ENCODE data around the gene DCT. TPM values are rescaled to one million over a fixed set of nuclear protein-coding genes. Genes with fewer than 3 reads are reported as not detected.

Gene DCT
- total RNA-seq, 1 experiment from 2014 or later, result not detected

DNA sequence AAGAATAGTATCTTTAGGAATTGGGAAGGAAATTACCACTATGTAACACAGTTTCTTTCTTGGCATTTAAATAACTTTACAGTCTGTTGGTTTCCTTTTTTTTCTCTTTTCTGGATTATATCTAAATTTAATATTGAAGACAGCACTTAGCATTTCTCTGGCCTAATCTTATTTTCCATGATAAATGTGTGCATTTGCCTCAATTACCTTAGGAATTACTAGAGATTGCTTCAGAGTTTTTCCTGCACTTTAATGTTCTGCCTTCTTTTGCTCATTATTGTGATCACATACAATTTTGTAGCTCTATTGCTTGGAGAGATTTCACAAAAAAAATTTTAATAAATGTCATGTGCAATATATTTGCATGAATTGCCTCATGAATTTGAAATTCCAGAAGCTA lies 25.1 kb downstream of the DCT start:
- no peak for DNase-seq (ENCODE audit: low read depth)

DNA sequence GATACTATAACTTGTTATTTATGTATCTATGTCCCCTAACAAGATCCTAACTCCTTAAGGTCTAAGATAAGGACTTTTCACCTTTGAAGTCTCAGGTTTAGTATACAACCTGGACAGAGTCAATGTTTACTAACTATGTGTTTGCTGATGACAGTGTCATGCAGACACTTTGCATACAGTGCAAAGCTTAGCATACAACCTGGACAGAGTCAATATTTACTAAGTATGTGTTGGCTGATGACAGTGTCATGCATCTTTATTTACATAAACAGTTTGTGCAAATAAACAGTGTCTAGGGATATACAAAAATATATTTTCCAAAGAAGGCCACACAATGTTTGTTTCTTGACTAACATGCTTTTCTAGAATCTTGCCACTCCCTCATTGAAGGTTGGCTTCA lies 34.7 kb downstream of the DCT start:
- no peak for DNase-seq (ENCODE audit: low read depth)

DNA sequence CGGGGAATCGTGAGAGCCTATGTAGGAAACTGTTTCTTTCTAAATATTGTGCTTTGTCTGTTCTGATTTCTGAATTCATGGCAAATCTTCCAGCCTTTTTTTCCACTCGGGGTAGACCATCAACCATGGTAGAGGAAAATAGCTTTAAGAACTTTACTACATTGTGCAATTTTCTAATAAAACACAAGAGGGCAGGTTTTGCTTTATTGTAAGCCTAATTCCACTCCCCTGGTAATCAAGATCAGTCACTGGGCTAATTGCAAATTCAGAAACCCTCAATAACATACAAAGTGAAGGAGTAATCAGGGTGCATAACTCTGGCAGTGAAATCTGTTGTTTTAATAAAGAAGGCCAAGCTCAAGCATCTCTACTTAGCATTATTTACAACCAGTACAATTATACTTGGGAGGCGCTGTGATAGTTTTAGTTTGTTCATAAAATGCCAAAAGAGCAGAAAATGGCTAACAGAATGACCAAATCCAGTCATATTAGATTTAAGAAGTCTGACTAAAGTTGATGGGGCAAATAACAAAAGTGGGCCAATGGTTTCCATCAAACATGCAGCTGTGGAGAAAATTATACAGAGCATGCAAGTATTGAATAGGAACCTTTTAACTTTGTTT lies 43.8 kb downstream of the DCT start:
- peak; percentile 43 for DNase-seq (ENCODE audit: low read depth)

DNA sequence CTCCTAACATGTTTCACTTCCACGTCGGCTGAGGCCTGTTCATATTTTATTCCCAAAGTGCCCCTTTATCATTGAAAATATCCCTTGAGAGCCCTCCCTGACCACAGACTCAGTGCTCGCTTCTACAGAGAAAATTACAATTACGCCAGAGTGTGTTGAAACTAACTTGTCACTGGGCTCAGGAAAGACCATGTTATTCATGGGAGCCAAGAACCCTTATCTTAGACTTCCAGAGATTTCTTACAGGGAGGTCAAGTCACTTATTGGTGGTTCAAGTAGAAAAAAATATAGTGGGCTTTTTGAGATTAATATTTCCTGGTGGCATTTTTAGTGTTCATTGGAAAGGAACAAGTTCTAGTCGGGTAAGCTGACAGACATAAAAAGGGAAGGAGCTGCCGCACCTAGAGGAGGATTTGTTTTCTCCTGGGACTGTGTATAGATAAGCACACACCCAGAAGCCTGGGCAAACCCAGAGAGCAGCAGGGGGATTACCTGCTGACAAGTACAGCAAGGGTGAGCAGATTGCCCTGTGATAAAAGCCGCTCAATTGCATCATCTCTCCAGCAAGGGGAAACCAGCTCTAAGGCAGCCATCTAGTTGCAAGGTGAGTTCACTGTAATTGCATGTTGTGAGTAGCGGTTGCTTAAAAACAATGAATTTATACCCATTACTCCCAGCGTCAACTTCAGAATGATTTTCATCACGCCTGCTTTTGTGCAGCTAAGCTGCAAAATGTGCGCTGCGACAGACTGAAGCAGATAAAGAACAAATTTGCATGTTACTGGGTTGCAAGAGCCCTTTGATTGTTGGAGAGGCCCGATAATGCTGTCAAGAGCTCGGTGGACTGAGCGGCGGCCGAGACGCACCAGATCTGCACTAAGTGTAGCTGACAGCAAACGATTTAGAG lies 46.2 kb downstream of the DCT start:
- no peak for DNase-seq (ENCODE audit: low read depth)

DNA sequence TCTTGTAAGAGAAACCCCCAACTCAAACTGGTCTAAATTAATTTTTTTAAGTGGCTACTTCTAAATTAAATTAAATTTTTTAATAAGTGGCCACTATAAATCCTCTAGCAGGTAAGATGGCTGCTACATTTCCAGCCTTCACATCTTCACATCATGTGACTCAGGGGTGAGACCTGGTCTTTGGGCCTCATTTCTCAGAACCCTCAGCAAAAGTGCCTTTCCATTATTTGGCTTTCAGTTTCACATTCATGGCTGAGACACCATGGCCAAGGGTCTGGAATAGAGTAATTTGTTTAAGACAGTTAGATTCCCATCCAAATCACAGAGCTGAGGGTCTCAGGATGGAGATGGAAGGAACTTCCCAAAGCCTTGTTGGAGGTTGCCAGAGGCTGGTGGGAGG lies 47.5 kb downstream of the DCT start:
- no peak for DNase-seq (ENCODE audit: low read depth)

DNA sequence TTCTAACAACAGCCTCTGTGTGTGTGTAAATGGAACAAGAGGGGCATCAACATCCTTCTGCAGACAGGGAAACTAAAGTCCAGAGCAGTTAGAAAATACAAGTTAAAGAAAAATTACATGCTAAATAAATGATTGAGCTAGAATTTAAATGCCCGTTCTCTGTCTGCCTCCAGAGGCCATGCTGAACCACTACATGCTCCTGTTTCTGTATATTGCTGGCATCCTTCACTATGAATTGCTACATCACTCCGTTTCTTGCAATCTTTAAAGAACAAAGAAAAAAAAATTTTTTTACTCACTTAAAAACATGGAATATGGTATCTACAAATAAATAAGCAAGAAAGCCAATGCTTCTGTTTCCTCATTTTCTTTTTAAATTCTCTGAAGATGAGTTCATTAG lies 47.9 kb downstream of the DCT start:
- DNase-seq (ENCODE audit: low read depth), result no peak

DNA sequence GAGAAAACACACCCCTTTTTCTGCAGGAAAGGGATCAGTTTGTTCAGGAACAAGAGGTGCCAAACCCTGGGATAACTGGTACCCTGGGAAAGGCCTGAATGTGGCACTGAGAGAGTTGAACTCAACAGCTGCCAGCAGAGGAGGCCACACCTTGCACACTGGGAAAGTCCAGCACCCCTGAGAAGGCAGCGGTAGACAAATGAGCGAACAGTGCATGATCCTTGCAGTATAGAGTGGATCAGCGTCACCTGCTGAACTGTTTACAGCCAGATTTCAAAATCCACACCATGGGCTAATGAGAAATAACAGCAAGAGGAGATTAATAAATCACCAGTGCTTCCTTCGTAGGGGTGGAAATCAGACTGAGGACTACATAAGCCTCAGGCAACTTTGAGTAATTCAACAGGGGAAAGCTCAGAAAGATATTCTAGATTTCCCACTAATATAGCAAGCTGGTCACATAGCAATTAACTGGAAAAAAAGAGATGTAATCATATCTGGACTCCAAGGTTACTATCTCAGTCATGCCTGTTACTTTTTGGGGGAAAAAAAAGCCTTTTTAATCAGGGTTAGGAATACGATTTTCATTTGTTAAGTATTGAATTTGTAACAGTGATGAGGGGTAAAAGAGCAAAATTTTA lies 52.0 kb downstream of the DCT start:
- DNase-seq (ENCODE audit: low read depth), result no peak

DNA sequence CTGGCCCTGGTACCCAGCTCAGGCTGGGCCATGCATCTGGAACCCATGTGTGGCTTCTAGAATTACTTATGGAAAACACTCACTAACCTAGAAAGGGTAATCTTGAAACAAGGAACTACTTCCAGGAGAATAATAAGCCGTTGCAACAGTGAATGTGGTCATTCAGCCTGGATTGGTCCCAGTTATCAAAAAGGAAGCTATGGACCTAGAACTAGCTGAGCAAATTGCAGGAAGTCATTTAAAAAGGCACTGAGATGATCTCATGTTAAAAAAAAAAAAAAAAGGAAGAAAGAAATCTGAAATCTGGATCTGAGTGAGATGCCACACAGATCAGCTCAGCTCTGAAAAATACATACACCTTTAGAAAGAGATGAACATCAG lies 59.6 kb downstream of the DCT start:
- DNase-seq (ENCODE audit: low read depth), result no peak

DNA sequence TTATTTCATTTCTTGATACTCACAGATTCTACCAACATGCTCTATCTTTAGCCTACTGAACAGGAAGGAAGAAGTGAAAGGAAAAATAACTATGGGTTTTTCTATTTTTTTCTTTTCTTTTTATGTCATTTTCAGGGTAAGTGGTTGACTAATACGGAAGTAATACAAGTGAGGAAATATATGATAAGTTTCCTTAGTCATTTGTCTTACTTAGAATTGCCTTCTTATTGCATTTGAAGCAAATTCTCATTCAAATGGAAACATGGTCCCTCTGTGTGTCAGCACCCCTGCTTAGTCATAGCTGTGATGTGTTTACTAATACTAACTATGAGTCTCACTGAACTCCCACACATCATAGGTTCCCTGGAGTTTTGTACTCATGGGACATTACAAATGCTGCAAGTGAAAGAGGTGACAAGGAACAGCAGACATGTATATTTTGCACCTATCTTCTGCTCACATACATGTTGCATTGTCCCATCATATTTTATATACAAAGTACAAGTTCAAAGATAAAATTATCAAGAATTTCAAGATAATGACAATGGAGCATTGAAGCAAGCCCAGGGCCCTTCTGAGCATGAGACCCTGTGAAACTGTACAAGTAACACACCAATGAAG lies 60.1 kb downstream of the DCT start:
- peak; percentile 3 for DNase-seq (ENCODE audit: low read depth)

DNA sequence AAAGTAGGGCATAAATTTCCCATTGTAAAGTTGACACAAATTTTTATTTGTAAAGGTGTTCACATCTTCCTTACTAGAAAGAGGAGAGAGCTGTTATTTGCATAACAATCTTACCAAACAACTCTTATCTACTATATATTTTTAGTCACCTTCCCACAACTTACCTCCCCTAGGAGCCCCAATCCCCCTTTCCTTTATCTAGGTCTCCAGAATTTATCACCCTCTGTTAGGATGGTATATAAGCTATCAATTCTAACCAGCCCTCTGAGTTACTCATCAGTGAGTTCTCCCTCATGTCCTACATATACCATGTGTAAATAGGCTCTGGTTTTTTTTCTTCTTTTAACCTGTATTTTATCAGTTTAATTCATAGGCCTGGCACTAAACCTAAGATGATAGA lies 62.2 kb downstream of the DCT start:
- DNase-seq (ENCODE audit: low read depth), result no peak

DNA sequence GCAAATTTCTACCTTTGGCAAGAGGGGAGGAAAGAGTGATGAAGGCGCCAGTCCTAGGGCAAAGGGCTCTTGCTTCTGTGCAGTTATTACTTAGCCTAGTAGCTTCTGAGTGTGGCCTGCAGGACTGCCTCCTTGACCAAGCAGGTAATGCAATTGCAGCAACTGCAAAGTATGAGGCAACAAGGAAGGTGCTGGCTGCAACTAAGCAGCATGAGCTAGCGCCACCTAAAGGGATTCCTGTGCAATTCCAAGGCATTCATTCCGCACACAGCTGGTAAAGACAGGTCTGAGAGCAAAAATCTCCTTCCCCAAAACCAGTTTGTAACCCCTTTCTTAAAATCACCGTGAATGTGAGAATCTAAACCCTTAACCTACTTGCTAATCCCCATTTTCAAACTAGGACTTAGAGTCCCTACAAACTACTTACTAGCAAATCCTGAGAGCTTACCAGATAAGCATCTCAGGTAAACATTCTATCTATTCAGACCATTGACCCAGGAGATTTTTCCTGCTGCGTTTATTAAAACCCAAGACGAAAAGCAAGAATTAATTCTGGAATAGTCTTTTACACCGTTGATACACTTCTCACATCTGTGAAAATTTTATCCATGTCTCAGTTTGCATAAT lies 62.9 kb downstream of the DCT start:
- DNase-seq (ENCODE audit: low read depth), result peak; percentile 4

DNA sequence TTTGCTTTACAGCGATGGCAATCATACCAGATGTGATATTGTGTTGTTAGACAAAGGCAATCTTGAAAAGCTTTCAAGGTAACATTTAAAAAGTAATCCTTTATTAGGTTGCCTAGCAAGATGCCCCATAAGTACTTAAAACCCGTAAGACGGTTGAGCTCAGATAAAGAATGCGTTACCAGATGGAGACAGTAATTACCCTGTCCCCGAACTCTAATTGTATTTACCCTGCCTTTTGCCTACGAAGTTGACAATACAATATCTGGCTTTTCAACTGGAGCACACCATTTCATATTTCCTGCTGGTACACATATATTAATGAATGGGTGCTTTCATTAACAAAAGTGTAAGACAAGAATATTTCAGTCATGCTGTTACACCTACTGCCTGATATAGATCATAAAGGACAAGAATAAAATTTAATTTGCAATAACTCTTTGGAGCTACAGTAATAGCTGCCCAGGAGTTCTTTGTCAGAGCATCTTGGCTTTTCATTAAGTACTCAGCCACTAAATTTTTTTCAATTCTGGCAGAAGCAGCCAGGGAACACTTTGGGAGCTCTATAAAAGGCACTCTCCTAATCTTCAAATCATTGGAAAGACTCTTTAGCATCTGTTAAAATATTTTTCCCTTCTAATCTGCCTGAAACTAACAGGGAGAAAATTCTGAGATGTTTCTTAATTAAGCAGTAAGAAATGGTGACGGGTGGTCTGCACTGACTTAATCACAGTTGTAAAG lies 63.8 kb downstream of the DCT start:
- no peak for DNase-seq (ENCODE audit: low read depth)

DNA sequence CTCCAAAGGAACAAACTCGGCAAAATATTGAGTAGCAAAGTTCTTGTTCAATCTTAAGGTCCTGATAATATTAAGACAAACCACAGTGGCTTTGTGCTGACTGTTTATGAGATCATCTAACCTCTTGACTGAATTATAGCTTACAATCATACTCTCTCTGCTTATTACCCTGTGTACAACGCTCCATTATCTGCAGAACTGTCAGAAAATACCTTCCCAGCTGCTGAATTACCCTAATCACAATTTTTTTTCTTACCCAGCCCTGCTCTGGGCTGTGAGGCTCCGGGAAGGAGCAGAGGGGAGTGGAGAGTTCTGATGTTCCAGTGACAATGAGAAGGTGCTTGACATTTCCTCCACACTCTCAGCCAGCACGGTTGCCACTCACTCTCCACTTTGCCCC lies 64.8 kb downstream of the DCT start:
- DNase-seq (ENCODE audit: low read depth), result no peak

DNA sequence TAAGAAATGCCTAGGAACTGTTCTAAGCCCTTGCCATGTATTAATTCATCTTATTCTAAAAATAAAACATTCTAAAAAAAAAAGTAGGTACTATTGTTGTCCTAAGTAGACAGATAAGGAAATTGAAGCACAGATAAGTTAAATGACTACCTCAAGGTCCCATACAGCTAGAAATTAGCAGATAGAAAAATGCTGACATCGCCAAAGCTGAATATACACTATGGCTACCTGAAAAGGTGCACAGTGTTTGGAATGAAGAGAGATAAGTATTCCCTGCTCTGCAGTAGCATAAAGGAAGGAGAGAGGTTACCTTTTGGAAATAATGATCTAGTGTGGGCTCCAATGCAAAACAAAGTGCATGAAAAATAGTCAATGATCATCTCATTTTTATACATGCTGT lies 65.3 kb downstream of the DCT start:
- DNase-seq (ENCODE audit: low read depth), result no peak

DNA sequence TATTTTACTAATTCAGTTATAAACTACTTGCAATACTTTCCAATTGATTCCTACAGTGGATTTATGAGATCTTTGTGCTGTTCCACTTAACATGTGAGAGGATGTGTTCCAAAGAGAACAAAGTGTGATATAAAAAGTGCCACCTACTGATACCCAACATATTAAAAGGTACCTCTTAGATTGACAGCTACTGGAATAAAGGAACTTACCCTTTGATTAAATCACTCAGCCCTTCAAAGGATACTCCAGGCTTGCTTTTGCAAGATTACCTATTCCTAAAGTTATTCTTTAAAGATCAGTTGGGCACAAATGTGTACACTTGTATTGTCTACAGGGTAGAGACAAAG lies 65.9 kb downstream of the DCT start:
- no peak for DNase-seq (ENCODE audit: low read depth)

DNA sequence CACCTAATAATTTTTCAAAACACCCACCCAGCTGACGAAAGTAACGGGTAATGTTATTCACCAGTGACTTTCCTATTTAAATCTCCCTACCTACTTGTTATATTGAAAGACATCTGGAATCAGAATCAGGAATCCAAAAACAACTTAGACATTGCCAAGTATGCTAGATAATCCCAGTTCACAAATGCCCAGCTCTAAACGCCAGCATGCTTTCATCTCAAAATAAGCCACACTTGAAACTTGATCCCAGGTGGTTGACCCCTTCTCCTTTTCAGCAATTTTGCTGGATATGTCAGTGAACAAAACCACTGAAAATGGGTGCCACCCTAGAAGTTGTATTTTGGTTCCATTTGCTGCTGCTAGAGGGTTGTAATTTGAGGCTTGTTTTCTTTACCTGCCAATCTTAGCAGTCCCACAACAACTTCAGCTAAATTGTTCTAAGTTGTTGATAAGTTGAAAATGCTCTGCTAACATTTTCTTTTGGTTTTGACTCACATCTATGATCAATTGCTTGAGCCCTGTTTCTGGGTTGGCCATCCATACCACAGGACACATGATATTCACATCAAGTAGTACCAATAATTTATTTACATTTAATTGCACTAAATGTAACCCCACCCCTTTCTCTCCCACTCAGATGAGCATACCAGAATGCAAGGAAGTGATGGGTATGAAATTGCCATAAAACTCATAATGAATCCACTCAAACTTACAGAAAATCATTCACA lies 66.4 kb downstream of the DCT start:
- DNase-seq (ENCODE audit: low read depth), result no peak

DNA sequence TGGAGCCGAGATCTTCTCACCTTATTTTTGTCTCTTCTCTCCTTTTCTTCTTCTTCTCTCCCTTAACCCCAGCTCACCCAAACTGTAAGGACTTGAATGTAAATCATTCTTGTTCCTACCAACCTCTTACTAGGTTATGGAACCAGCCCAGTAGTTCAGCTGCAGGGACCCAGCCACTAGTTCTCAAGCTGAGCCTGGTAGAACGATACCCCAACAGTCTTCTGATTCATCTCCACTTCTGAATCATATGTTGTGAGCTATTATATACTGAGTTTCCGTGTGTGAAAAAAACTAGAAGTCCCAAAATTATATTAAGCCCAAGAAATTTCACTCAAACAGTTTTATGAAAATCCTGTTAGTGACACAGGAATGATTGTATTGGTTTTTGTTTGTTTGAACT lies 67.7 kb downstream of the DCT start:
- DNase-seq (ENCODE audit: low read depth), result no peak

DNA sequence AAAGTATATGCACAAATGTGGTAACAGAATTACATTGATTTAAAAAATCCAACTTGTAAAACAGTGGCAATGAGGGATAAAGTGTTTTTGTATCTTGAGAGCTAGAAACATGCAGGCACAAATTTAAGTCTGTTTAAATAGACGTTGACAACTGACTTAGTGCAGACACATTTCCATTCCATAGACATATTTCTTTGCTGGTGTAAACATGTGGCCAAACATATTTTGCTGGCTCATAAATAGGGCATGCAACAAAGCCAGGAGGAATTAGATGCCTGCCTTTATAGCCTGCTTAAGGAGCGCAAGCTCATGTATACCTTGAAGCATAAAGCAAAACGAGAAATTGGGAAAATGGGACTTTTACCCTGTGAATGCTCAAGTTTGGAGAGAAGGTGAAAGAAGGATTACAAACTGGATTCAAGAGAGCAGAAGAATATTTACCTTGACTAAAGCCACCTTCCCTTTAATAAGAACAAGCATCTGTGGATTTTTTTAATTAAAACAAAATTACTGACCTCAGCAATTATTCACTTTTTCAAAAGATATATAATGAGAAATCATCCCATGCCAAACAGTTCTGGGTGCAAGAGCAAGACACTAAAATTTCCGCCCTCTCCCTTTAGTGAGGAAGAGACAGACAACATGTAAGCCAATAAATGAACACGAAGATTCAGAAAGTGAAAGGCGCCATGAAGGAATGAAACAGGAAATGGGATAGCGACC lies 71.0 kb downstream of the DCT start:
- DNase-seq (ENCODE audit: low read depth), result no peak

DNA sequence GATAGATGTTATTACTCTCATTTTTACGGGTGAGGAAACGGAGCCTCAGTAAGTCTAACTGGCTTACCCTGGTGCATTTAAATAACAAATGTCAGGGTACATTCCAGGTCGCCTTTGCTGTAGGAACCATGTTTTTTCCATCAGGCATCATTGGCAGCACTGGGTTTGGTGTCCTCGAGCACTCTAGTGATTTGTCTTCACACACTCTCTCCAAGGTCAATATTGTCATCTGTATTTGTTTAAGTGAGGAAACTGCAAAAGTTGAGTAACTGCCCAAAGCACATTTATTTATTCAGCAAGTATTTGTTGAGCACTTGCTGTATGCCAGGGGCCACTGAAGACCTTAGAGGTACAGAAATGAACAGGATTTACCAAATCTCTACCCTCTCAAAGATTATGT lies 78.6 kb downstream of the DCT start:
- no peak for DNase-seq (ENCODE audit: low read depth)

DNA sequence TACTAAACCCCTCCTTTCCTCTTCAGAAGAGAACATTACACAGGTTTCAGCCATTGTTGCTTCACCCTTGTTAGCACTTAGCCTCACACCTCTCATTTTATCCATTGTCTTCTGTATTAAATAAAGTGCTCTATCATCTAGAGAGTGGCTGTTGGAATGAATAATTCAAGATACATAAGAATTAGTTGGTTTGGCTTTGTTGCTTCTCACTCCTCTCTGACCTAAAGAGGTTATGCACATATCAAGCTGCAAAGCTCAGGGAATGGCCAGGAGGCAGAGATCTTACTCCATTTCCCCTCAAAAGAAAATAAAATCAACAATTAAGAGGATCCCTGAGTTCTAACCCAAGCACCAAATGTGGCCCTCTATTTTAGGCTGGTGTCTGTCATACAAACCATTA lies 79.7 kb downstream of the DCT start:
- no peak for DNase-seq (ENCODE audit: low read depth)

Measured in M059J (cell line).